Testis (tissue), 3 donors: ENCODE results near the gene VTI1B. TPM values are rescaled to one million over a fixed set of nuclear protein-coding genes. Genes with fewer than 3 reads are reported as not detected.
"Not testable (repeated sequence)": the region's sequence is repeated elsewhere in the genome, so short reads cannot be mapped to it uniquely, and the experiment has no call there.

ENCODE experiments used
- DNase-seq: peaks from one replicate; pipeline ENCODE4 v3.0.0-alpha.2; 2019
- H3K27ac ChIP-seq, 2 donors: fragments of 200-600 bp; sonication (generic); one replicate each; pipeline ENCODE4 v1.5.1; 2019
- H3K27me3 ChIP-seq: fragments of 200-600 bp; sonication (generic); one replicate; pipeline ENCODE4 v1.5.1; 2019
- H3K36me3 ChIP-seq: fragments of 200-600 bp; sonication (generic); one replicate; pipeline ENCODE4 v1.5.1; 2017; ENCODE audit warnings: low read depth; ENCODE audit errors: missing control alignments
- H3K4me1 ChIP-seq: fragments of 200-600 bp; sonication (generic); one replicate; pipeline ENCODE4 v1.5.1; 2019
- H3K4me3 ChIP-seq, 2 donors: fragments of 200-600 bp; sonication (generic); one replicate each; pipeline ENCODE4 v1.5.1; 2017 to 2019
- H3K9me3 ChIP-seq: fragments of 200-600 bp; sonication (generic); one replicate; pipeline ENCODE4 v1.5.1; 2017
- POLR2A ChIP-seq: fragments of 450-650 bp; IDR thresholded peaks from one replicate; pipeline ENCODE4 v1.6.1; 2017; ENCODE audit warnings: antibody characterized with exemption, mild to moderate bottlenecking, moderate library complexity
- WGBS, 2 donors: methylation state at CpG; one replicate each; pipeline ENCODE4 v1.1.5; 2018; 5-methylcytosine and 5-hydroxymethylcytosine counted together
- intact Hi-C: fragments of 100-400 bp; cut with DNase I; formaldehyde crosslinking; loops from one replicate; pipeline ENCODE4 v1.15.1; 2023; ENCODE audit warnings: low total_unique reads
- polyA plus RNA-seq: library from polyadenylated mRNA; stranded (reverse); fragments of 350-450 nt; fragmentation: Illumina TruSeq; extraction: RNeasy Lipid Tissue Mini Kit (QIAGEN cat#74804); gene quantifications from one replicate; pipeline ENCODE4 v1.2.3, GENCODE V29; 2014; ENCODE audit warnings: low read depth, low replicate concordance; ENCODE audit not compliant: insufficient read depth
- total RNA-seq, 2 donors: library from RNA; depleted of rRNA; stranded (reverse); fragments of >200 nt; gene quantifications; one replicate each; pipeline ENCODE4 v1.2.3, GENCODE V29; 2016
- TF ChIP-seq, protein P1 (sequence below), 3 experiments: fragments of 450-650 bp in 2 of 3; fragments of 200-600 bp in 1 of 3; sonication (generic) in 1 of 3; IDR thresholded peaks; one replicate each; pipeline ENCODE4 v1.5.1; 2016 to 2019; ENCODE audit warnings: antibody characterized with exemption in 3 of 3, mild to moderate bottlenecking in 2 of 3, moderate library complexity in 1 of 3

VTI1B gene
- total and polyA plus RNA-seq, 3 donors from 2014 or later = 65.0 to 143 (median 72.7) TPM

DNA sequence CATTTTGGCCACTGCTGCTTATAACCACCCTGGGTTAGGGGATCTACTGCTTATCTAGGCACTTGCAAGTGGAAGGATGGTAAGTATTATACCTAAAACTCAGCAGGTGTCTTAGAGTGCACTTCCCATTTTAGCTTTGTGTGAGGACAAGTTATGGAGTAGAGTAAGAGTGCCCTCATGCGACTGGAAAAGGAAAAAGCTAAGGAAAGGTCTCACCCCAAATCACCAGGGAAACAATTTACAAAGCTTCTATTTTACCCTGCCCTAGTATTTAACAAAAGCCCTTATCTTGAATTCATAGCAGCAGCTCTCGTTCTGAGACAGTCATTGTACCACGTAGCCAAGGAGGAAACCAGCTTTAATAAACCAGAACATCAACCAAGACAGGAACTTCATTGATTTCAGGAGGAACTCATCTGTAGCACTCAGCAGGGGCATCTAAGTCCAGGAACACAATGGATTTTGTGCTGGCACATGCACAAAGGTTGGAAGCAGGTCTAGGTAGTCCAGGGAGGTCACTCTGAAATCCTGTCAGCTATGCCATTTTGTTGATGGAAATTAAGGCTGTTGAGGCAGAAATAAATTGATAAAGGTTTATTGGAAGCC is 30.2 kb upstream of the VTI1B start:
- intact Hi-C loops = no loop called here
- 23 to 31% methylated on average over 3 of the region's 3 CpGs for WGBS, 2 donors
- TF ChIP-seq, protein P1, sequence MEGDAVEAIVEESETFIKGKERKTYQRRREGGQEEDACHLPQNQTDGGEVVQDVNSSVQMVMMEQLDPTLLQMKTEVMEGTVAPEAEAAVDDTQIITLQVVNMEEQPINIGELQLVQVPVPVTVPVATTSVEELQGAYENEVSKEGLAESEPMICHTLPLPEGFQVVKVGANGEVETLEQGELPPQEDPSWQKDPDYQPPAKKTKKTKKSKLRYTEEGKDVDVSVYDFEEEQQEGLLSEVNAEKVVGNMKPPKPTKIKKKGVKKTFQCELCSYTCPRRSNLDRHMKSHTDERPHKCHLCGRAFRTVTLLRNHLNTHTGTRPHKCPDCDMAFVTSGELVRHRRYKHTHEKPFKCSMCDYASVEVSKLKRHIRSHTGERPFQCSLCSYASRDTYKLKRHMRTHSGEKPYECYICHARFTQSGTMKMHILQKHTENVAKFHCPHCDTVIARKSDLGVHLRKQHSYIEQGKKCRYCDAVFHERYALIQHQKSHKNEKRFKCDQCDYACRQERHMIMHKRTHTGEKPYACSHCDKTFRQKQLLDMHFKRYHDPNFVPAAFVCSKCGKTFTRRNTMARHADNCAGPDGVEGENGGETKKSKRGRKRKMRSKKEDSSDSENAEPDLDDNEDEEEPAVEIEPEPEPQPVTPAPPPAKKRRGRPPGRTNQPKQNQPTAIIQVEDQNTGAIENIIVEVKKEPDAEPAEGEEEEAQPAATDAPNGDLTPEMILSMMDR (IDR thresholded peaks at IDR 0.05) = peak; percentile 25 to 59 (median 56)
- TF ChIP-seq POLR2A = no peak
- Histone ChIP-seq H3K36me3 (no peaks in the 10 kb centered on the region), H3K4me1 (no peaks in the 10 kb centered on the region), H3K9me3 (no peaks in the 10 kb centered on the region), H3K27me3 (no peaks in the 10 kb centered on the region), H3K27ac (no peak overlapping the region), H3K4me3 (no peak overlapping the region)
- peak; percentile 34 for DNase-seq

DNA sequence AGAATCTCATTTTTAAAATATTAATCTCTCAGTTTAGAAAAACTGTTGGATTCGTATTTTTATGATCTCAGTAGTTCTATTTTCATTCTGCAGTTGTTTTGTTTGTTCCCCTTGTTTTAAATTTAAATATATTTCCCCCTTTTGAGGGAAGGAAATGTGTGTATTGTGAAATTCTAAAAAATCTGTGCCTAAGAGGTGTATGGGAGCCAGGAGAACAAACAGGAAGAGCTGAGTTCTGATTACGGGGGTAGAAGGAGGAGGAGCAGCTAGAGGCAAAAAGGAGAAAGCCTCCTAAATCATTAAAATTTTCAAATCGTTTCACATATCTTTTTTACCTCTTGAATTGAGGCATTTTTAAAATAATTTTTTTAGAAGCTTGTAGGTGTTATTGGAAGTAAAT is 29.6 kb upstream of the VTI1B start:
- no peak overlapping the region for H3K27ac ChIP-seq
- H3K36me3 ChIP-seq = no peaks in the 10 kb centered on the region
- no peak overlapping the region for H3K4me3 ChIP-seq
- intact Hi-C loops = no loop called here
- no peak for DNase-seq
- no peaks in the 10 kb centered on the region for H3K4me1 ChIP-seq
- H3K27me3 ChIP-seq = no peaks in the 10 kb centered on the region
- WGBS, 2 donors = 61 to 64% methylated on average over 3 of the region's 3 CpGs
- H3K9me3 ChIP-seq = no peaks in the 10 kb centered on the region
- no peak for TF ChIP-seq POLR2A

GRCh38 chr14:67701492-67701891 is 27.1 kb upstream of the VTI1B start, which contains the start of gene RDH12:
Gene RDH12, plus strand, starts transcription at chr14:67701886. Its CDS starts 20,757 bp downstream, at chr14:67722643.
- H3K9me3 ChIP-seq, H3K4me3 ChIP-seq, intact Hi-C loops, H3K27ac ChIP-seq, H3K27me3 ChIP-seq, H3K4me1 ChIP-seq, H3K36me3 ChIP-seq, DNase-seq: not testable (repeated sequence)
- 85 to 92% methylated on average over 8 of the region's 8 CpGs for WGBS, 2 donors

DNA sequence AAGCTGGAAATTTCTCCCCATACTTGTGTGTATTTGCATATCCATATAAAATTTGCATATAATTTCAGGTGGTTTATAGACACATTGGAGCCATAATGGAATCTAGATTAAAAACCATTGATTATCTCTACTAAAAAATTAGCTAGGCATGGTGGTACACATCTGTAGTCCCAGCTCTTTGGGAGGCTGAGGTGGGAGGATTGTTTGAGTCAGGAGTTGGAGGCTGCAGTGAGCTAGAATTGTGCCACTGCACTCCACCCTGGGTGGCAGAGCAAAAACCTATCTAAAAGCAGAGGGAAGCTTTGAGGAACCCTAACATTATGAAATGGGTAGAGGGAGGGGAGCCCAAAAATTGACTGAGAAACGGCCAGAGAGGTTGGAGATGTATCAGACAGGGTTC is 23.7 kb upstream of the VTI1B start:
- no peak for TF ChIP-seq POLR2A
- TF ChIP-seq, protein P1 (IDR thresholded peaks at IDR 0.05) = no peak
- Histone ChIP-seq H3K36me3 (no peaks in the 10 kb centered on the region), H3K27ac (no peak overlapping the region), H3K4me3 (no peak overlapping the region), H3K27me3 (no peaks in the 10 kb centered on the region), H3K9me3 (no peaks in the 10 kb centered on the region), H3K4me1 (no peaks in the 10 kb centered on the region)
- intact Hi-C loops = no loop called here
- DNase-seq = no peak
- 68 to 82% methylated on average over 1 of the region's 1 CpG for WGBS, 2 donors

DNA sequence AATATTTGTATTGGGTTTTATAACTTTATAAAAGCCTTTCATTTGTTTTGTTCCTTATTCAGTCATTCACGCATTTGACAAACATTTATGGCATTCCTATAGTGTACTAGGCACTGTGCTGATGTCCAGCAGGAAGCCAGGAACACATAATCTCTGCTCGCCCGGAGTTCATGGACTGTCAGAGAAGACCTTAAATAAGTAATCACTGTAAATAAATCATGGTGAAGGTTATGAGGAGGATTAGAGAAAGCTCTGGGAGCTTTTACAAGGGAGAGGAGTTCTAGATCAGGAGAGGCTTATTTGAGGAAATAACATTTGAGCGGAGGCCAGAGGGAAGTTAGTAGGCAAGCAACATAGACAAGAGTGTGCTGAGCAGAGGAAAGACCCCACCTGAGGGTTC is 22.6 kb upstream of the VTI1B start:
- DNase-seq = no peak

More for the DNA sequence above, 22.6 kb upstream of the VTI1B start:
- Histone ChIP-seq H3K9me3 (no peaks in the 10 kb centered on the region), H3K27me3 (no peaks in the 10 kb centered on the region), H3K4me1 (no peaks in the 10 kb centered on the region), H3K4me3 (no peak overlapping the region), H3K36me3 (no peaks in the 10 kb centered on the region), H3K27ac (no peak overlapping the region)
- 67 to 82% methylated on average over 4 of the region's 4 CpGs for whole genome bisulfite sequencing, 2 donors
- TF ChIP-seq, protein P1 (IDR thresholded peaks at IDR 0.05) = no peak
- no peak for TF ChIP-seq POLR2A
- intact Hi-C loops = no loop called here
